Measurements from ENCODE around the gene VAX1. TPM values are rescaled to one million over a fixed set of nuclear protein-coding genes. Genes with fewer than 3 reads are reported as not detected.

Gene VAX1
- total RNA-seq, 1 experiment from 2014 or later, result 4.6 TPM

DNA sequence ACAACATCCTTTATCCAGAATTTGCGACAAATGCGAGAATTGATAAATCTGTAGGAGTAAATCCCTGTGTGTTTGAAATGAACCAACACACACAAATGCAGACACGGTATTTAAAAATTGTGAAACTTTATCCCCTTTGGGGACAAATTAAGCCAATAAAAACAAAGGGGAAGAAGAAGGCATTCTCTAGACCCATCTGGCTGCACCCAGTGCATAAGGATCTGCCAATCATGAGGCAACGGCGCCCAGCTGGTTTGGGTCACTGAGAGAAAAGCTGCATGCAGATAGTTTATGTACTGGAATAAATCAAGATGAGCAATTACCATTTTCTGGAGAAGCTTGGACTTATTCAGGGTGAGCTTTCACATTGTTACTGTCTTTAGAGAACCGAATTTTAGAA, 45.7 kb downstream of the VAX1 start:
- no peaks in the 10 kb centered on the region for H3K9me3 ChIP-seq (ENCODE audit: control insufficient read depth, insufficient read depth, low read depth, low read length)
- in situ Hi-C loops (cut with HindIII; ENCODE audit: low pct_unique_long_range_greater_than_20kb, low sequenced_read_pairs) (no loop called here), intact Hi-C loops (cut with micrococcal nuclease; ENCODE audit: unreplicated experiment) (no loop called here)
- TF ChIP-seq, protein P1, sequence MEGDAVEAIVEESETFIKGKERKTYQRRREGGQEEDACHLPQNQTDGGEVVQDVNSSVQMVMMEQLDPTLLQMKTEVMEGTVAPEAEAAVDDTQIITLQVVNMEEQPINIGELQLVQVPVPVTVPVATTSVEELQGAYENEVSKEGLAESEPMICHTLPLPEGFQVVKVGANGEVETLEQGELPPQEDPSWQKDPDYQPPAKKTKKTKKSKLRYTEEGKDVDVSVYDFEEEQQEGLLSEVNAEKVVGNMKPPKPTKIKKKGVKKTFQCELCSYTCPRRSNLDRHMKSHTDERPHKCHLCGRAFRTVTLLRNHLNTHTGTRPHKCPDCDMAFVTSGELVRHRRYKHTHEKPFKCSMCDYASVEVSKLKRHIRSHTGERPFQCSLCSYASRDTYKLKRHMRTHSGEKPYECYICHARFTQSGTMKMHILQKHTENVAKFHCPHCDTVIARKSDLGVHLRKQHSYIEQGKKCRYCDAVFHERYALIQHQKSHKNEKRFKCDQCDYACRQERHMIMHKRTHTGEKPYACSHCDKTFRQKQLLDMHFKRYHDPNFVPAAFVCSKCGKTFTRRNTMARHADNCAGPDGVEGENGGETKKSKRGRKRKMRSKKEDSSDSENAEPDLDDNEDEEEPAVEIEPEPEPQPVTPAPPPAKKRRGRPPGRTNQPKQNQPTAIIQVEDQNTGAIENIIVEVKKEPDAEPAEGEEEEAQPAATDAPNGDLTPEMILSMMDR (IDR thresholded peaks at IDR 0.05), result no peak
- no peak for TF ChIP-seq TCF7L2 (IDR thresholded peaks at IDR 0.05; ENCODE audit: low read depth, low read length)
- TF ChIP-seq, protein P2, sequence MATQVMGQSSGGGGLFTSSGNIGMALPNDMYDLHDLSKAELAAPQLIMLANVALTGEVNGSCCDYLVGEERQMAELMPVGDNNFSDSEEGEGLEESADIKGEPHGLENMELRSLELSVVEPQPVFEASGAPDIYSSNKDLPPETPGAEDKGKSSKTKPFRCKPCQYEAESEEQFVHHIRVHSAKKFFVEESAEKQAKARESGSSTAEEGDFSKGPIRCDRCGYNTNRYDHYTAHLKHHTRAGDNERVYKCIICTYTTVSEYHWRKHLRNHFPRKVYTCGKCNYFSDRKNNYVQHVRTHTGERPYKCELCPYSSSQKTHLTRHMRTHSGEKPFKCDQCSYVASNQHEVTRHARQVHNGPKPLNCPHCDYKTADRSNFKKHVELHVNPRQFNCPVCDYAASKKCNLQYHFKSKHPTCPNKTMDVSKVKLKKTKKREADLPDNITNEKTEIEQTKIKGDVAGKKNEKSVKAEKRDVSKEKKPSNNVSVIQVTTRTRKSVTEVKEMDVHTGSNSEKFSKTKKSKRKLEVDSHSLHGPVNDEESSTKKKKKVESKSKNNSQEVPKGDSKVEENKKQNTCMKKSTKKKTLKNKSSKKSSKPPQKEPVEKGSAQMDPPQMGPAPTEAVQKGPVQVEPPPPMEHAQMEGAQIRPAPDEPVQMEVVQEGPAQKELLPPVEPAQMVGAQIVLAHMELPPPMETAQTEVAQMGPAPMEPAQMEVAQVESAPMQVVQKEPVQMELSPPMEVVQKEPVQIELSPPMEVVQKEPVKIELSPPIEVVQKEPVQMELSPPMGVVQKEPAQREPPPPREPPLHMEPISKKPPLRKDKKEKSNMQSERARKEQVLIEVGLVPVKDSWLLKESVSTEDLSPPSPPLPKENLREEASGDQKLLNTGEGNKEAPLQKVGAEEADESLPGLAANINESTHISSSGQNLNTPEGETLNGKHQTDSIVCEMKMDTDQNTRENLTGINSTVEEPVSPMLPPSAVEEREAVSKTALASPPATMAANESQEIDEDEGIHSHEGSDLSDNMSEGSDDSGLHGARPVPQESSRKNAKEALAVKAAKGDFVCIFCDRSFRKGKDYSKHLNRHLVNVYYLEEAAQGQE (IDR thresholded peaks at IDR 0.05; ENCODE audit: insufficient read depth in 1 of 2, low read depth in 2 of 2, low read length in 1 of 2), result no peak
- TF ChIP-seq POLR2AphosphoS5 (IDR thresholded peaks at IDR 0.05; ENCODE audit: low read depth, low read length), result no peak
- no peak for TF ChIP-seq SIN3A (IDR thresholded peaks at IDR 0.05; ENCODE audit: borderline replicate concordance, insufficient read depth, low read depth, low read length)
- H3K27ac ChIP-seq (ENCODE audit: low read length), result no peak overlapping the region
- DNase-seq (ENCODE audit: low read depth, low spot score) (no peak), ATAC-seq (no peak)
- ChIA-PET POLR2A (no interaction called here), CTCF (no interaction called here)
- no peaks in the 10 kb centered on the region for H3K4me1 ChIP-seq (ENCODE audit: control insufficient read depth, insufficient read depth, low read length)
- no TSS peak for BruUV-seq (replicated peaks)
- no peak overlapping the region for H3K4me3 ChIP-seq (ENCODE audit: low read depth in 2 of 2, low read length in 2 of 2)
- no peaks in the 10 kb centered on the region for H3K36me3 ChIP-seq (ENCODE audit: control insufficient read depth, insufficient read depth, low read length)
- H3K27me3 ChIP-seq (ENCODE audit: control insufficient read depth, insufficient read depth, low read length), result peaks cover 10% of the 10 kb centered on the region

DNA sequence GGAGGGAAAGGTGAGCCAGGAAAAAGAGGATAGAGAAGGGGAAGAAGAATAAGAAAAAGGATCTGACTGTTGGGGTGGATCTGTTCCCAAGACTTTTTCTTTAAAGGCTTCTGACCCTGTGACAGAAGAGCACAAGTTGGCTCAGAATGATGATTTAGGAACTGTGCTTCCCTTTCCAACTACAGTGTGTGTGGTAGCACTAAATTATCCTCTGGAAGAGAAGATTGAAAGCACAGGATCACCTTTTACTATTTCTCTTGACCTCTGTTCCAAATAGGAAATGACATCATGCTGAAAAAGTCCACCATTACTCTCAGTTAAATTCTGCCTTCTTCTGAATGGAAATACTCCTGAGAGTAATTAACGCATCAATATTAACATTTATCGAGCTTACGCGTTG, 47.2 kb downstream of the VAX1 start:
- Histone ChIP-seq H3K4me1 (ENCODE audit: control insufficient read depth, insufficient read depth, low read length) (no peaks in the 10 kb centered on the region), H3K27ac (ENCODE audit: low read length) (no peak overlapping the region), H3K4me3 (ENCODE audit: low read depth in 2 of 2, low read length in 2 of 2) (no peak overlapping the region), H3K36me3 (ENCODE audit: control insufficient read depth, insufficient read depth, low read length) (no peaks in the 10 kb centered on the region), H3K9me3 (ENCODE audit: control insufficient read depth, insufficient read depth, low read depth, low read length) (no peaks in the 10 kb centered on the region), H3K27me3 (ENCODE audit: control insufficient read depth, insufficient read depth, low read length) (peaks cover 10% of the 10 kb centered on the region)
- TF ChIP-seq TCF7L2 (IDR thresholded peaks at IDR 0.05; ENCODE audit: low read depth, low read length), result no peak
- POLR2A ChIA-PET, result no interaction called here
- CTCF ChIA-PET, result no interaction called here
- DNase-seq (ENCODE audit: low read depth, low spot score), result no peak
- intact Hi-C loops (cut with micrococcal nuclease; ENCODE audit: unreplicated experiment), result no loop called here
- no TSS peak for BruUV-seq (replicated peaks)
- no peak for ATAC-seq
- in situ Hi-C loops (cut with HindIII; ENCODE audit: low pct_unique_long_range_greater_than_20kb, low sequenced_read_pairs), result no loop called here

DNA sequence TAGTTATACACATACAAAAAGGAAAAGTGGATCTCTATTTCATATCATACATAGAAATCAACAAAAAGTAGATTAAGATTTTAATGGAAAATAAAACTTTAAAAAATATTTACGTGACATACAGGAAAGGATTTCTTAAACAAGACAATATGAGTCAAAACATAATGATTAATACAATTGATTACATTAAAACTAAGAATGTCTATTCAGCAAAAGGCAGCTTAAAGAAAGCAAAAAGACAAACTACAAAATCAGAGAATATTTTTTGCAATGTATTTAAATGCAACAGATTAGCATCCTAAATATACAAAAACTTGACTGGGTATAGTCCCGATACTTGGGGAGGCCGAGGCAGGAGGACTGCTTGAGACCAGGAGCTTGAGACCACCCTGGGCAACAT, 50.5 kb downstream of the VAX1 start:
- no TSS peak for BruUV-seq (replicated peaks)
- no peaks in the 10 kb centered on the region for H3K4me1 ChIP-seq (ENCODE audit: control insufficient read depth, insufficient read depth, low read length)
- in situ Hi-C loops (cut with HindIII; ENCODE audit: low pct_unique_long_range_greater_than_20kb, low sequenced_read_pairs), result no loop called here
- DNase-seq (ENCODE audit: low read depth, low spot score) (no peak), ATAC-seq (no peak)
- CTCF ChIA-PET, result no interaction called here
- intact Hi-C loops (cut with micrococcal nuclease; ENCODE audit: unreplicated experiment), result no loop called here
- H3K4me3 ChIP-seq (ENCODE audit: low read depth in 2 of 2, low read length in 2 of 2), result no peak overlapping the region
- H3K27me3 ChIP-seq (ENCODE audit: control insufficient read depth, insufficient read depth, low read length), result peaks cover 16% of the 10 kb centered on the region
- POLR2A ChIA-PET, result no interaction called here
- no peaks in the 10 kb centered on the region for H3K9me3 ChIP-seq (ENCODE audit: control insufficient read depth, insufficient read depth, low read depth, low read length)
- H3K36me3 ChIP-seq (ENCODE audit: control insufficient read depth, insufficient read depth, low read length), result no peaks in the 10 kb centered on the region
- TF ChIP-seq SIN3A (IDR thresholded peaks at IDR 0.05; ENCODE audit: borderline replicate concordance, insufficient read depth, low read depth, low read length), result no peak
- TF ChIP-seq POLR2AphosphoS5 (IDR thresholded peaks at IDR 0.05; ENCODE audit: low read depth, low read length), result no peak
- no peak for TF ChIP-seq TCF7L2 (IDR thresholded peaks at IDR 0.05; ENCODE audit: low read depth, low read length)
- no peak overlapping the region for H3K27ac ChIP-seq (ENCODE audit: low read length)
